ENCODE results near the gene UBAP2.

UBAP2 gene, protein sequence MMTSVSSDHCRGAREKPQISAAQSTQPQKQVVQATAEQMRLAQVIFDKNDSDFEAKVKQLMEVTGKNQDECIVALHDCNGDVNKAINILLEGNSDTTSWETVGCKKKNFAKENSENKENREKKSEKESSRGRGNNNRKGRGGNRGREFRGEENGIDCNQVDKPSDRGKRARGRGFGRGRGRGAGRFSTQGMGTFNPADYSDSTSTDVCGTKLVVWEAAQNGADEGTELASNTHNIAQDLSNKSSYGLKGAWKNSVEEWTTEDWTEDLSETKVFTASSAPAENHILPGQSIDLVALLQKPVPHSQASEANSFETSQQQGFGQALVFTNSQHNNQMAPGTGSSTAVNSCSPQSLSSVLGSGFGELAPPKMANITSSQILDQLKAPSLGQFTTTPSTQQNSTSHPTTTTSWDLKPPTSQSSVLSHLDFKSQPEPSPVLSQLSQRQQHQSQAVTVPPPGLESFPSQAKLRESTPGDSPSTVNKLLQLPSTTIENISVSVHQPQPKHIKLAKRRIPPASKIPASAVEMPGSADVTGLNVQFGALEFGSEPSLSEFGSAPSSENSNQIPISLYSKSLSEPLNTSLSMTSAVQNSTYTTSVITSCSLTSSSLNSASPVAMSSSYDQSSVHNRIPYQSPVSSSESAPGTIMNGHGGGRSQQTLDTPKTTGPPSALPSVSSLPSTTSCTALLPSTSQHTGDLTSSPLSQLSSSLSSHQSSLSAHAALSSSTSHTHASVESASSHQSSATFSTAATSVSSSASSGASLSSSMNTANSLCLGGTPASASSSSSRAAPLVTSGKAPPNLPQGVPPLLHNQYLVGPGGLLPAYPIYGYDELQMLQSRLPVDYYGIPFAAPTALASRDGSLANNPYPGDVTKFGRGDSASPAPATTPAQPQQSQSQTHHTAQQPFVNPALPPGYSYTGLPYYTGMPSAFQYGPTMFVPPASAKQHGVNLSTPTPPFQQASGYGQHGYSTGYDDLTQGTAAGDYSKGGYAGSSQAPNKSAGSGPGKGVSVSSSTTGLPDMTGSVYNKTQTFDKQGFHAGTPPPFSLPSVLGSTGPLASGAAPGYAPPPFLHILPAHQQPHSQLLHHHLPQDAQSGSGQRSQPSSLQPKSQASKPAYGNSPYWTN

DNA sequence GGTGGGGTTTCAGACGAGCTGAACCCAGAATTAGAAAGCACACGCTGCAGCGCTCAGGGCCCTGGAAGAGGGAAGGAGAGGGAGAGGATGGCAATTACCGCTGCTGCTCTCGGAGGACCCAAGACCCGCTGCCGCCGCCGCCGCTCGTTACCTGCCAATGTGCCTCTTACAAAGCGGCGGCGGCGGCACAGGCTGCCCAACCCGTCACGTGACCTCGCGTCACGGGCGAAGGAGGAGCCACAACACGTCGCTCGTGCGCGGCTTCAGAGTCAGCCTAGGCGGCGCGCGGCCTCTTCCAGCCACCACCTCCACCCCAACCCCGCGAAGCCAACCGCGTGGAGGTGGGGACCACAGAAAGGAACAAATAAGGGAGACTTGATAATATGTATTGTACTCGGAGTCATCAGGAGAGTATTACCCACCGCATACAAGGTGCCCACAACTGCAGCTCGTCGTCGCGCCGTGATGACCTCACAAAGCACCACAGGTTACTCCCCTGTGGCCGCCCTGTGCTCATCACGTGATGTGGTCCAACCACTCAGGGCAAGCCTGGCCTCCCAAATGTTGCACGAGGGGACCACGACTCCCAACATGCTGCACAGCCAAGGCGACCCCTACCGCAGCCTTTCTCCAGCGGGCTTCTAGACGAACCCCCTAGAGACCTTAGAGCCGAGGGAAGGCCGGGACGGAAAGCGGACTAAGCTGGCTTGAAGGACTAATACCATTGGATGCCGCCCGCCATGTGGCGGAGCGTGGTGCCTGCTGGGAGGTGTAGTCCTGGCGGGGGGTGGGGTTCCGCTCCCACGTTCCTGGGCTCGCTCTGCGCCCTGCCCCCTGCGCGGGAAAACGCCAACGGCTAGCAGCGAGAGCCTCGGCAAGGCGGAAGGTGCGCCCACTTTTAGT is at the start of gene UBAP2:
Gene UBAP2 (minus strand): TSS at position 161 of the 903 bp plus-strand sequence. CDS start 31,739 bp downstream, outside the sequence.
- DNase-seq = peak; percentile 97

DNA sequence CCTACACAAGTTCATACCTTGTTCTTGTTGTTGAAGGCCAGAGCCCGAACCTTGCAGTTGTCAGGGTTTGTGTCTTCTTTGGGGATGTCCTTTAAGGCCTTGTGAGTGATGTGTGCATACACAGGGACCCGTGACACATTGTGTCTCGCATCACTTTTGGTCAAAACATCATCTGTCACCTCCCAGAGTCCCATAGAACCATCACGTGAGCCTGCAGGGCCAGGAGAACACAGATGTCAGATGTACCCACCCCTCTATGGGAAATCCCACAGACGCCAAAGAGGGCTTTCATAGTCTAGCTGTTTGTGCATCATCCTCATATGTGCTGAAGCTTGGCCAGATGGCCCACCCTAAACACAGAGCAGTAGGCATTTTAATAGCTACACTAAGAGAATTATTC is 49.6 kb upstream of the UBAP2 start:
- no peak for DNase-seq

DNA sequence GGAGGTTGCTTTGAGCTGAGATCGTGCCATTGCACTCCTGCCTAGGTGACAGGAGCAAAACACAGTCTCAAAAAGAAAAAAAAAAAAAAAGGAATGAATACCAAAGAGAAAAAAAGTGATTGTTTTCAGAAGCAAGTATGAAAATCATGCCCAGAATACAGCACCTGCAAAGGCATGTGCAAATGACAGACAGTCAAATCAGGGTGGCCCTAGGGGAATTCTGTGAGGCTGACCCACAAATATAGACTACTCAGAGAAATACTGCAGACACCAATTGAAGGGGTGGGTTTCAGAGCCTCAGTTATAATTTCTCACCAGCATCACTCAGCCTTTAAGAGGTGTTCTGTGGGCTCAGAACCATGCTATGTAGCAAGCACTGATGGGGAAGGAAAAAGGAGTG is 49.2 kb upstream of the UBAP2 start:
- no peak for DNase-seq

DNA sequence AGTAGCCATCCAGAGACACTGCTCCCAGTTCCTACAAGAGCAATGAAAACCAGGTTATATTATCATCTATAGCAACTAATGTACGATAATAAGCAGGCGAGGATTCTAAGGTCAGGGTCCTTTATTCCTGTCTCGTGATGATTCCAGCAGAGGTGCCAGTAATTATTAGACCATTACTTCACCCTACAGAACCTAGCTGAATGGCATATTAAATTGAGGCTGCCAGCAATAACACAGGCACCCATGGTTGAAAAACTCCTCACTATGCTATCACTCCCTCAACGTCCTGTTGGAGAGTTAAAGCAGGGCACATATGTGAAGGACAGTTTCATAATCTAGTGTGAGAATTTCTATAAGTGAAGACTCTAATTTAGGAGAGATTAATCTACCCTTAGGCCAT is 48.1 kb upstream of the UBAP2 start:
- no peak for DNase-seq

DNA sequence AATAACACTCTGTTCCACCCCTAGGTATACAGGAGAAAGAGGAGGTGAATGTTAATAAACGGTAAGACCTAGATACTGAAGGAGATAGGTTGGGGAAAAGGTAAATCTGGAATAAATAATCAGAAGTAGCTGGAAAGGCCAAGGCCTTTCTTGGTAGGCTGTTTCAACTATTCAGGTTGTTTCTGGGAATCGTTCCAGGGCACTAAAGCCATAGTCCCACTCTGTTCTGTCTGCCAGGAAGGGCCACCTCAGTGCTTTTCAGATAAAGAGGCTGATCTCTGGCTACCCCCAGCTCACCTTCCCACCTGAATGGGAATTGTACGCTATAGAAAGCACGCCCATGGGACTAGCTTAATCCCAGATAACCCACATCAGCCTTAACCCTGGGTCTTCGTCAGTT is 44.9 kb upstream of the UBAP2 start:
- DNase-seq = no peak

DNA sequence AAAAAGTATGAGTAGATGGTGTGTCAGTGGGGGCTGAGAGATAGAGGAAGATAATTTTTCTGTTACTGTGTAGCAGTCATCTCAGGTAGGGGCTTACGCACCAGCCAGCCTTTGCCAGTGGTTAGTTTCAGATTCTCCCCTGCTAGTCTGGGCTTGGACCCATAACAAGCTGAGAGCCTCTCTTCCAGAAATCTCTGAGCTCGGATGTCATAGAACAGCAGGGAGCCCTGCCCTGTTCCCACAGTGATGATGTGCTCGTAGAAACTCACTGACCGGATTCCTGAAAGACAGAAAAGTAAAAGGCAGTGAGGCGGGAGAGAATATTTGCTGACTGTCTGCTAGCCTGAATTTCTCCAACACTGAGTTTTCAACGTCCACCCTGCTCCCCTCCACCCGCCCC is 40.6 kb upstream of the UBAP2 start:
- DNase-seq = no peak

DNA sequence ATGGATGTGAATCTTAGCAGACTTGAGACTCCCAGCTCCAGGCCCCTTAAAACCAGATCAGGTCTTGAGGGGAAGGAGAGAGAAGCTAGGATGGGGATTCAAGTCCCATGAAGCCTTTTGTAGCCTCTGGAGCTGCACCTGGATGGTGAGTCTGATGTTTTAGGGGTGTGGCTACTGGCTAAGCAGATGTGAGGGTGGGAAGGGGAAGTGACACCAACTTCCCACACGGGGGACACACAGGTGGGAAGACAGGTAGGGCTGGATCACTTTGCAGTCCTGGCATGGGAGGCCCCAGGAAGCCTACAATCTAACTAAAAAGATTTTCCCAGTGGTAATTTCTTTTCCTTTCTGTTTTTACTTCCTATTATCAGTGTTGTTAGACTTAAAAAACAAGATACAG is 38.7 kb upstream of the UBAP2 start:
- no peak for DNase-seq

DNA sequence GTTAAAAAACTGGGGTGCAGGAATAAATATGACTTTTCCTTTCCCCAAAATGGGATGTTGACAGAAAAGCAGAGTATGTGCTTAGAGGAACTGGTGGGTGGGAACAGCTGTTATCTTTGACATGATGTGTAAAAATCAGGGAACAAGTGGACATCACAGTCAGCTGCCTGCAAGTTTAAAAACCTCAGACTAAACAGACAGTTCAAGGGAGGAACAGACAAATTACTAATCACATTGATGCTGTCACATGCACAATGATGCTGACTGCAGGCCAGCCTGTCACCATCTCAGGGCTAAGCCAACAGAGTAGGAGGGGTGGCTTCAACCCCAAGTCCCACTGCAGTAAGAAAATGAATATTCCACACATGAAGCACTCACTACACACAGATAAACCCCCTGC is 38.2 kb upstream of the UBAP2 start:
- DNase-seq = no peak

DNA sequence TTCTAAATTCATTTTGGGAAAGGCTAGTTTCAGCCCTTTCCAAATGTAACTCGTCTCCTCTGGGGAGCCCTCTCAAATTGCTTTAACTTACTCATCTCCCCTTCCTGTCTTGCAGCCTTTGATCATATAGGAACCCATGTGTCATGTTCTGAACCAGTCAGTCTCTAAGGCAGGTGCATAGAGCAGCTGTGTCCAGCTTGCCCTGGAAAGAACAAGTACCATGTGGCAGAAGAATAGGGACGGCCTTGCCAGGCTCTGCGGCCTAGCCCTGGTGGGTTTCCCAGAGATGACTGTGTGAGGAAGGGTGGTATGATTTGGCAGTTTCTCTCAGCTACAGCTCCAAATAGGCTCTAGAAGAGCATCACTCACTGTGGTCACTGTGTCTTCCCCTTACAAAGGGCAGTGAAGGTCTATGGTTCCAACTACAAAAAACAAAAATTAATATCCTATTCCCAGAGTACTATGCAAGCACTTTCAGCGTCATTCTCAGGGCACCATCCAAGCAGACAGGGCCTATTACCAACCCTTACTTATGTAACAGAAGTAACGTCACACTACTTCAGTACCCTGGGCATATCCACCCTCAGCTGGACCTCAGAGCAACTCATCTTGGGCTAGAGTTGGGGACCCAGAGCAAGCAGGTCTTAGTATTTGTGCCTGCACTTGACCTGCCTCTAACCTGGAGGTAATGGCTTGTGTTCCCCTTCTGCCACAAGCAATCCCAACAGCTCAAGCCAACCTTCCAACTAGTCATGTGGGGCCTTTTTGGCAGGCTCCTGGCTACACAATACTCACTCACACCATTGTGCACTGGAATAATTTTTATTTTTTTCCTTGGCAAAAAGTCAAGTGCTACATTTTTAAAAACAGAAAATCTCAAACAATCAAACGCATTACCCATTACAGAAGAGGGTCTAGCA is 37.2 kb upstream of the UBAP2 start:
- no peak for DNase-seq

DNA sequence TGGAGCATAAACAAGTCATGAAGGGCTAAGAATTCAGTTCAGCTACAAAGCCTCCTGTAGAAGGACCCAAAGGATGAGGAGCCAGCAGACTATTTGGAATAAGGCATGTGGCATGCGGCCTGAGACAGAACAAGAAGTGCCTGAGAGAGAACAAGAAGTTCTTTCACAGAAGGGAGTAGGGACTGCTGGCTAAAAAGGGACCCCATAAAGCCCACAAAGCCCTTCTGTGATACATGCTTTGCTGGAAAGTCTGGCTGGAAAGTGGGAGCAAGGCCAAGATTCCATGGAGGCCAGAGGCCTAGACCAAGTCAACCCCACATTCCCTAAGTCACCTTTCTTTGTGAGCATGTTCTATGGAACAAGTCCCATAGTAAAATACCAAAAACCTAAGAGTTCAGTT is 35.9 kb upstream of the UBAP2 start:
- DNase-seq = no peak

DNA sequence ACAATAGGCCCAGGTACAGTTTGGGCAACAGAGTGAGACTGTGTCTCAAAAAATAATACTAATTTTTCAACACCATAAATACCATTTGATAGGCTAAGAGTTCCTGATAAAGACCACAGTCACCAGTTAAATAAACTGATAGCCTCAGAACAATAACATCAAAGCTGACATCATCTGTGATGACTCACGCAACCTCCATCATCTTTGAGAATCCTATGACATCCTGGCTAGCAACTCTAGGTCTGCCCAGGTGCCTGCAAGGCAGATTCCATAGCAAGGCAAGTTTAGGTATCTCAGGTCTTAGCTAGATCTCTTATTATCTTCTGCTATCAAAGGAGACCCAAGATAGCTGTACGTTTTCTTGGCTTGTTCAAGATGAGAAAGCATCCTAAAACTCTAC is 30.5 kb upstream of the UBAP2 start:
- no peak for DNase-seq

DNA sequence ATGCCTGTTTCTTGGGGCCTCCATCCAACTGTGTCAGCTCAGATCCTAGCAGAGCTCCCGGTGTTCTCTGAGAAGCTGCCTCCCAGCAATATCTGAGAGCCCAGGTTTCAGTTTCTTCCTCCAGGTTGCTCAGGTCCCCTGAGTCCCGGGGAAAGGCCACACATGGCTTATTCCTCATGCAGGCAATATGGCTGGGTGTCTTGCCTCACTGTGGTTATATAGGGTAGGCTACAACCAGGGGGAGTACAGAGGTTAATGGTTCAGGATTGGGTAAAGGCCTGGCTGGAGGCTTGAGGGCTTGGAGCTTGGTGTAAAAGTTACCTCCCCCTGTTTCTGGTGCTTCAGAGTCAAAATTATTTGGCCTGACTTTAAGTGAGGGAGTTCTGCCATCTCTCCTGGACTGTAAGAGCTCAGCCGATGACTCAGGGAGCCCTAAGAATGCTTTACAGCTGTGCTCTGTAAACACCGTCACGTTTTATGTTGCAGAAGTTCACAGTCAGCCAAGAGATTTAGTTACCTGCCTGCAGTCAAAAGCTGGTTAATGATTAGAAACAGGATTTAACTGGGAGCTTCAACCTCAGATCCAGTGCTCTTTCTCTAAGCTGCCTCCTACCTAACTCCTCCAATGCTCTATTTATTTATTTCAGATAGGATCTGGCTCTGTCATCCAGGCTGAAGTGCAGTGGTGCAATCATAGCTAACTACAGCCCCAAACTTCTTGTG is 24.3 kb upstream of the UBAP2 start:
- peak; percentile 30 for DNase-seq

DNA sequence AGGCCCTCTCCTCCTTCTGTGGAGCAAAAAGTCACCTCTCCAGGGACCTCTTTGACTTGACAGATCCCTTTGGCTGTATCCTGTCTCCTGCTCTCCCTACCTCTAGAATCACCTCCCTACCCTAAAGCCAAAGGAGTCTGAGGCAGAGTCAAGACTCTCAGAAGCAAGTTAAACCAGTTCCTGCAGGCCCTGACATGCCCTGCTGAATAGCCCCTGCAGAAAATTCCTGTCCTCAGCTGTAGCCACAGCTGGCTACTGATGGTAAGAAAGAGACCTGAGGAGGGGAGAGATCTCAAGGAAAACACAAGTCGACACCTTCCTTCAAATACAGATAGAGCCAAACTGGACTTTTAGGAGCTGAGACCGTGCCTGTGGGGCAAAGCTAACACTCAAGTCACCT is 23.7 kb upstream of the UBAP2 start:
- DNase-seq = no peak

DNA sequence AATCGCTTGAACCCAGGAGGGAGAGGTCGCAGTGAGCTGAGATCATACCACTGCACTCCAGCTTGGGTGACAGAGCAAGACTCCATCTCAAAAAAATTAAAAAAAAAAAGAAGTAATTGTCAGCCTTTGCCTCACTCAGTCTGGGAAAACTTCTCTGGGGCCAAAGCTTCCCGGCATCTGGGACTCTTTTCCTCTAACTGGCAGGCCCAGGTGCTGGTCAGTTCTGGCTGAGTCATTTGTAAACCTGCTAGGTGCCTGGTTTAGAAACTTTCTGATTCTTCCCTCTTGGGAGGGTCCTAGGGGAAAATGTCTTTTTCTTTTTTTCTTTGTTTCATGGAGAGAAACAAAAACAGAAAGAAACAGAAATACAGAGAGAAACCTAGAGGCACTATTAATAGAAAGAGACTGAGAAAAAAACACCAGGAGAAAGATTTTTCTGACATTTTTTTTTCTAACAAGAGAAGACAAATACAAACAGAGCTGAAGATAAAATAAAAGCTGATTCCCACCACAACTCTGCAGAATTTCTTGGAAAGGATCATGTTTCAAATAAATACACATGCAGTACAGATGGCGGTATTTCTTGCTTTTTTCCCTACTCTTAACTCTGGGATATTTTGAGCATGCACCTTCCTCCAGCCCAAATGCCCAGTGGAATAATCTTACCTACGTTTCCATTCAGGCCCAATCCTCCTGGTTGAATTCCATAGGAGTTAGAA is 22.1 kb upstream of the UBAP2 start:
- no peak for DNase-seq

DNA sequence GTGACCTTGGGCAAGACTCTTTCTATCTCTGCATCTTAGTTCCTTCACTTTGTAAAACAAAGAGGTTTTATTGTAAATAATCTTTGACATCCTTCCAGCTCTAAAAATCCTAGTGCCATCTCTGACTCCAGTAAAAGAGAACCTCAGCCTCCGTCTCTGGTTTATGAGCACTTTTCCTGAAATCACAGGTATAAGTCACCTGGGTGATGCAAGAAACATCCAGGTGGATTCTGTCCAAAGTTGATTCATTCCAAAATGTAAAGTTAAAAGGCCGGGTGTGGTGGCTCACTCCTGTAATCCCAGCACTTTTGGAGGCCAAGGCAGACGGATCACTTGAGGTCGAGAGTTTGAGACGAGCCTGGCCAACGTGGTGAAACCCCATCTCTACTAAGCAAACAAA is 21.1 kb upstream of the UBAP2 start:
- DNase-seq = no peak

DNA sequence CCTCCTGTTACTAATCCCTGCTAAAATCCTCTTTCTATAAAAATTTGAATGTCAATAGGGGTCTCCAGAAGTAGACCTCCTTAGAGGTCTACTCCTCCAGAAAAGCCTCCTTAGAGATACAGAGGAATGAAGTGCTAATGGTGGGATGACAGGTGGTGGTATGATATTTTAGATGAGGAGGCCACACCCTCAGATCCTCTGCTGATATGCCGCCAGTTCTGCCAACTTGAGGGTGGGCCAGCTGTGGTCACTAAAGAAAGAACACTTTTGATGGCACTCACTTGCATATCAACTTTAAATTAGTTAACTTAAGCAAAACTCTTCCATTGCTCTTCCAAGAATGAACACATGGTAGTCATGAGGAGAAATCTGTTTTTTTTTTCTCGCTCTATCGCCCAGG is 16.9 kb upstream of the UBAP2 start:
- DNase-seq = no peak

DNA sequence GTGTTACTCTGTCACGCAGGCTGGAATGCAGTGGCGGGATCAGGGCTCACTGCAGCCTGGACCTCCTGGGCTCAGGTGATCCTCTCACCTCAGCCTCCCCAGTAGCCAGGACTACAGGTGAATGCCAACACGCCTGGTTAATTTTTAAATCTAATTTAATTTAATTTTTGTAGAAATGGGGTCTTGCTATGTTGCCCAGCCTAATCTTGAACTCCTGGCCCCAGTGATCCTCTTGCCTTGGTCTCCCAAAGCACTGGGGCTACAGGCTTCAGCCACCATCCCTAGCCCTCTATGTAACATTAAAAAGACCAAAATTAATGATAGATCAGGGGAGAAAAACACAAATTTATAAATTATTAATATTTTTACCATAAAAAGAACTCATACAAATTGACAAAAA is 11.3 kb upstream of the UBAP2 start:
- no peak for DNase-seq

DNA sequence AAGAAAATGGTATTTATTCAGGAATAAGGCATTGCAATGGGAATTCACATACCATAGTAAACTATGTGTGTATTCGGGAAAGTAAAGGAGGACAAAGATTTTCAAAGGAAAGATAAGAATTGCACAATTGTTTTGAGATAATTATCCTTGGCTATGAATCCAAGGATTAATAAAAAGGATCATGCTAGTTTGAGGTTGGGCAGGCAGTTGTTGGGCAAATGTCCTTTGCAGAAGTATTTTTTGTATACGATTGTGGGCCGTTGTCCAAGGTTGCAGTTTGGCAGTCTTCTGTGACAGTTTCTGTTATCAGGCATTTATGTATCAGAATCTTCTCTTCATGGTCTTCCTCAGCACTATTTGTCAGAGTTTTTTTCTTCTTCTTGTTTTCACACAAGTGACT is 10.6 kb upstream of the UBAP2 start:
- no peak for DNase-seq

DNA sequence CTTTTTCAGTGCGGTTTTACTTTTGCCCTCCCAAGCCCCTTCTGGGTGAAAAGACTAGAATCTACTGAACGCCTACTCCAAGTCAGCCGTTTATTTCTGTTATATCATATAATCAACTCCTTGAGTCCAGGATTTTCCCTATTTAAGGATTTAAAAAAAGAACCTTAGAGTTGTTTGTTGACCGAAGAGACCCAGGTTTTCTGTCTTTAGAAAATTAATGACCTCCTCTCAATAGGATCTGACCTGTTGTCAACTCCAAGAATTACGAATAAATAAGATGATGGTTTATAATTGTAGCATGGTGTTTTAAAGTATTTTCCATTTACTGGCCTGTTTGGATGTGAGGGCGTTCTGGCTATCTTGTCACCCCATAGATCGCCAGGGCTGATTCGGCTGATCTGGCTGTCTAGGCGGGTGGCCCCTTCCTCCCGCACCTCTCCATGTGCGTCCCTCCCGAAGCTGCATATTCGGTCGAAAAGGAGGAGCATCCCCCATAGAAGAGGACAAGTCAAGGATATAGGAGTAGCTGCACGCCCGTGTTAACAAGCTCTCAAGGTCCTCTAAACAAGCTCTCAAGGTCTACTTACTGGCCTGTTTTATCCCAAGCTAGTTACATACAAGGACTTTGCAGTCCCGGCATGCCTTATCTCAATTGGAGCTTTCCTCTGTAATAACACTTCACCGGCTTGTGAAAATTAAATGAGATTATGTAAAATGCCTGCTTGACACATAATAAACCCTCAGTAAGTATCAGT is 1.1 kb upstream of the UBAP2 start:
- DNase-seq = no peak

Measured in NCI-H526 treated with DMSO at 0.1 percent for 48 hours (cell line).